Naive thymus-derived CD8-positive, alpha-beta T cell (primary cell): ENCODE data around the gene EID3. TPM values are rescaled to one million over a fixed set of nuclear protein-coding genes. Genes with fewer than 3 reads are reported as not detected.
"Not testable (repeated sequence)": the region's sequence is repeated elsewhere in the genome, so short reads cannot be mapped to it uniquely, and the experiment has no call there.

Experiments used
- ATAC-seq, 2 donors: fragments of 150-1000 bp; cut with Tn5 transposase in 1 of 2; sonication (Bioruptor Pico), chemical (Tn5 transposase) in 1 of 2; 1 replicate in 1 of 2; 2 replicates in 1 of 2; pipeline ENCODE4 v1.10.0; 2021; ENCODE audit warnings: mild to moderate bottlenecking in 2 of 2, moderate library complexity in 2 of 2
- POLR2A ChIA-PET: fragments of 350-600 bp; sonication (Branson Sonifier 250); formaldehyde crosslinking; loops from one replicate; lab custom pipeline; 2021; ENCODE audit warnings: antibody characterized with exemption; lab: Charles Lee
- DNase-seq, 10 donors: peaks; one replicate each; pipeline versions ENCODE4 v3.0.0 to v3.0.0-alpha.2; 2020 to 2022
- H3K27ac Mint-ChIP-seq, 10 donors: one replicate each; pipeline ENCODE4 v1.8.0; 2020 to 2022; ENCODE audit warnings: mild to moderate bottlenecking in 10 of 10, mixed read lengths in 10 of 10, moderate library complexity in 4 of 10, inconsistent platforms in 1 of 10
- H3K27me3 Mint-ChIP-seq, 5 donors: one replicate each; pipeline ENCODE4 v1.8.0; 2021 to 2022; ENCODE audit warnings: mixed read lengths in 5 of 5
- H3K36me3 Mint-ChIP-seq, 3 donors: one replicate each; pipeline ENCODE4 v1.8.0; 2020 to 2022; ENCODE audit warnings: mixed read lengths in 3 of 3, mild to moderate bottlenecking in 2 of 3, inconsistent platforms in 1 of 3
- H3K4me1 Mint-ChIP-seq, 4 donors: one replicate each; pipeline ENCODE4 v1.8.0; 2021 to 2022; ENCODE audit warnings: mixed read lengths in 4 of 4
- H3K4me3 Mint-ChIP-seq, 10 donors: one replicate each; pipeline ENCODE4 v1.8.0; 2020 to 2022; ENCODE audit warnings: mild to moderate bottlenecking in 10 of 10, mixed read lengths in 10 of 10, moderate library complexity in 6 of 10, inconsistent platforms in 1 of 10
- H3K9me3 Mint-ChIP-seq, 9 donors: one replicate each; pipeline ENCODE4 v1.8.0; 2020 to 2022; ENCODE audit warnings: mixed read lengths in 9 of 9, mild to moderate bottlenecking in 3 of 9, inconsistent platforms in 1 of 9, moderate library complexity in 1 of 9
- polyA plus RNA-seq, 3 donors: library from polyadenylated mRNA; unstranded; fragments of 300-500 nt; fragmentation: Illumina TruSeq; gene quantifications; one replicate each; pipeline ENCODE4 v1.2.3, GENCODE V29; 2021
- total RNA-seq, 8 experiments: library from RNA in 2 of 8; stranded (reverse) in 2 of 8; gene quantifications; one replicate each; pipeline ENCODE4 v1.2.3 and lab custom pipeline; 2021 to 2026

Gene EID3
- total and polyA plus RNA-seq, 5 experiments from 2014 or later: 10.1 to 13.6 (median 10.8) TPM

GRCh38 chr12:104291867-104292524 lies 11.5 kb upstream of the EID3 start:
- Mint-ChIP-seq H3K4me3 (no peak overlapping the region), H3K9me3 (no peaks in the 10 kb centered on the region), H3K27me3 (no peaks in the 10 kb centered on the region), H3K4me1 (peaks cover 22 to 42% (median 41%) of the 10 kb centered on the region in 4 donors), H3K27ac (no peak overlapping the region), H3K36me3 (peaks cover 0 to 44% (median 10%) of the 10 kb centered on the region in 3 donors)
- DNase-seq (no peak), ATAC-seq (no peak)
- POLR2A ChIA-PET: no interaction called here

- Mint-ChIP-seq H3K36me3 (peaks cover 0 to 47% (median 10%) of the 10 kb centered on the region in 3 donors), H3K4me3 (no peak overlapping the region), H3K9me3 (no peaks in the 10 kb centered on the region), H3K27ac (peak overlapping the region in 2 of 10 donors; percentile 34 to 41), H3K27me3 (no peaks in the 10 kb centered on the region), H3K4me1 (peaks cover 19 to 36% (median 36%) of the 10 kb centered on the region in 4 donors)
- DNase-seq (no peak), ATAC-seq (no peak)
- POLR2A ChIA-PET: no interaction called here
Observed at GRCh38 chr12:104292872-104293794, 10.4 kb upstream of the EID3 start.

- POLR2A ChIA-PET: interaction anchor here (1.9 kb wide), 1 partner anchor 9 kb away, joined by 6 read pairs; the partner anchor contains the start of gene EID3
- H3K9me3 Mint-ChIP-seq, DNase-seq, ATAC-seq, H3K27ac Mint-ChIP-seq, H3K4me3 Mint-ChIP-seq, H3K27me3 Mint-ChIP-seq: not testable (repeated sequence)
- Mint-ChIP-seq H3K36me3 (peaks cover 0 to 56% (median 10%) of the 10 kb centered on the region in 3 donors), H3K4me1 (peaks cover 11 to 25% (median 25%) of the 10 kb centered on the region in 4 donors)
Observed at GRCh38 chr12:104294158-104294859, 9.2 kb upstream of the EID3 start.

- POLR2A ChIA-PET: interaction anchor here (1.2 to 1.9 kb wide), 2 partner anchors 9 to 18 kb away, joined by 3 to 6 read pairs; partner anchors contain the start of gene EID3
- Mint-ChIP-seq H3K36me3 (peaks cover 0 to 56% (median 10%) of the 10 kb centered on the region in 3 donors), H3K9me3 (no peaks in the 10 kb centered on the region), H3K4me3 (peak overlapping the region in 1 of 10 donors; percentile 11), H3K27ac (peak overlapping the region in 2 of 10 donors; percentile 14 to 49), H3K27me3 (no peaks in the 10 kb centered on the region), H3K4me1 (peaks cover 11 to 28% (median 25%) of the 10 kb centered on the region in 4 donors)
- ATAC-seq (no peak), DNase-seq (no peak)
Observed at GRCh38 chr12:104294927-104295668, 8.4 kb upstream of the EID3 start.

GRCh38 chr12:104295954-104296353 lies 7.6 kb upstream of the EID3 start:
- H3K4me1 Mint-ChIP-seq: peaks cover 11 to 37% (median 25%) of the 10 kb centered on the region in 4 donors
- H3K27me3 Mint-ChIP-seq: no peaks in the 10 kb centered on the region
- ATAC-seq: no peak
- H3K27ac Mint-ChIP-seq: peak overlapping the region in 1 of 10 donors; percentile 49
- H3K36me3 Mint-ChIP-seq: peaks cover 0 to 56% (median 10%) of the 10 kb centered on the region in 3 donors
- no peak overlapping the region for H3K4me3 Mint-ChIP-seq
- no peaks in the 10 kb centered on the region for H3K9me3 Mint-ChIP-seq
- POLR2A ChIA-PET: interaction anchor here (1.2 to 1.9 kb wide), 2 partner anchors 8 to 17 kb away, joined by 3 to 6 read pairs; partner anchors contain the start of gene EID3
- no peak for DNase-seq

GRCh38 chr12:104296718-104297117 lies 6.8 kb upstream of the EID3 start:
- ATAC-seq: no peak
- H3K36me3 Mint-ChIP-seq: peaks cover 0 to 54% (median 7%) of the 10 kb centered on the region in 3 donors
- peaks cover 13 to 37% (median 26%) of the 10 kb centered on the region in 4 donors for H3K4me1 Mint-ChIP-seq
- no peak for DNase-seq
- no peak overlapping the region for H3K4me3 Mint-ChIP-seq
- POLR2A ChIA-PET: no interaction called here
- H3K27ac Mint-ChIP-seq: no peak overlapping the region
- no peaks in the 10 kb centered on the region for H3K9me3 Mint-ChIP-seq
- no peaks in the 10 kb centered on the region for H3K27me3 Mint-ChIP-seq

- Mint-ChIP-seq H3K36me3 (peaks cover 0 to 45% (median 4%) of the 10 kb centered on the region in 3 donors), H3K4me3 (no peak overlapping the region), H3K9me3 (no peaks in the 10 kb centered on the region), H3K27ac (no peak overlapping the region), H3K27me3 (no peaks in the 10 kb centered on the region), H3K4me1 (peaks cover 14 to 37% (median 27%) of the 10 kb centered on the region in 4 donors)
- POLR2A ChIA-PET: no interaction called here
- ATAC-seq (no peak), DNase-seq (no peak)
Observed at GRCh38 chr12:104297477-104298113, 5.9 kb upstream of the EID3 start.

GRCh38 chr12:104299842-104300481 lies 3.6 kb upstream of the EID3 start:
- peaks cover 0 to 28% (median 0%) of the 10 kb centered on the region in 3 donors for H3K36me3 Mint-ChIP-seq
- peak overlapping the region in 3 of 10 donors; percentile 17 to 58 (median 46) for H3K27ac Mint-ChIP-seq
- ATAC-seq (no peak), DNase-seq (no peak)
- POLR2A ChIA-PET: interaction anchor here (0.5 to 6.3 kb wide), 4 partner anchors 12 to 398 kb away, joined by 3 to 56 read pairs (median 3); no protein-coding TSS in a partner anchor
- H3K27me3 Mint-ChIP-seq: no peaks in the 10 kb centered on the region
- peaks cover 0 to 2% (median 0%) of the 10 kb centered on the region in 9 donors for H3K9me3 Mint-ChIP-seq
- peaks cover 20 to 48% (median 44%) of the 10 kb centered on the region in 4 donors for H3K4me1 Mint-ChIP-seq
- H3K4me3 Mint-ChIP-seq: no peak overlapping the region

GRCh38 chr12:104304261-104305009 lies 896 bp downstream of the EID3 start:
- ATAC-seq: no peak
- Mint-ChIP-seq H3K27ac (peak overlapping the region; percentile 91 to 99 (median 98)), H3K4me1 (peaks cover 26 to 63% (median 57%) of the 10 kb centered on the region in 4 donors), H3K4me3 (peak overlapping the region; percentile 88 to 98 (median 96)), H3K9me3 (peaks cover 0 to 2% (median 0%) of the 10 kb centered on the region in 9 donors), H3K27me3 (no peaks in the 10 kb centered on the region), H3K36me3 (peaks cover 0 to 11% (median 2%) of the 10 kb centered on the region in 3 donors)
- POLR2A ChIA-PET: interaction anchor here (0.7 to 6.3 kb wide), 4 partner anchors 9 to 374 kb away, joined by 3 to 56 read pairs (median 4); partner anchors contain the start of genes HSP90B1 and NFYB
- no peak for DNase-seq

GRCh38 chr12:104305349-104305748 lies 1.8 kb downstream of the EID3 start:
- Mint-ChIP-seq H3K9me3 (peaks cover 0 to 2% (median 0%) of the 10 kb centered on the region in 9 donors), H3K27ac (peak overlapping the region in 2 of 10 donors; percentile 2 to 50)

More at GRCh38 chr12:104305349-104305748, 1.8 kb downstream of the EID3 start:
- peaks cover 29 to 64% (median 56%) of the 10 kb centered on the region in 4 donors for H3K4me1 Mint-ChIP-seq
- H3K4me3 Mint-ChIP-seq: peak overlapping the region in 7 of 10 donors; percentile 3 to 97 (median 96)
- POLR2A ChIA-PET: no interaction called here
- no peaks in the 10 kb centered on the region for H3K27me3 Mint-ChIP-seq
- H3K36me3 Mint-ChIP-seq: peaks cover 0 to 15% (median 3%) of the 10 kb centered on the region in 3 donors
- ATAC-seq (no peak), DNase-seq (no peak)
